Measurements from ENCODE around the gene TLE1.
"Not testable (repeated sequence)": the region's sequence is repeated elsewhere in the genome, so short reads cannot be mapped to it uniquely, and the experiment has no call there.

TLE1 gene

DNA sequence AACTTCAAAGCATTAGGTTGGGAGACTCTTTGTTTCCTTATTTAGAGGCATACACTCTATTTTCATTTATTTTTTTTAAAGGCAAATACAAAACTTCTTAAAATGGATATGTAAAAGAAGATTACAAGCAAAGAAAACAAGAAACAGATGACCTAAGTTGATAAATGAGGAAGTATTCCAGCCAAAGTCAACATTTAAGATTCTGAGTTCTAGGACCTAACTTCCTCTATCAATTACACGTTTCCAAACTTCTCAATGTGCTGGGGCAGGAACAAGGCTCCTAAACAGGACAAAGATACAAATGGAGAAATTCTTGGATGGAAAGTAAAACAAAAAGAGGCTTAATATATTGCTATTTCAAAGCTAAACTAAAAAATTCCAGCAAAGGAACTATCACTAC, 89.5 kb downstream of the TLE1 start:
- DNase-seq = no peak

DNA sequence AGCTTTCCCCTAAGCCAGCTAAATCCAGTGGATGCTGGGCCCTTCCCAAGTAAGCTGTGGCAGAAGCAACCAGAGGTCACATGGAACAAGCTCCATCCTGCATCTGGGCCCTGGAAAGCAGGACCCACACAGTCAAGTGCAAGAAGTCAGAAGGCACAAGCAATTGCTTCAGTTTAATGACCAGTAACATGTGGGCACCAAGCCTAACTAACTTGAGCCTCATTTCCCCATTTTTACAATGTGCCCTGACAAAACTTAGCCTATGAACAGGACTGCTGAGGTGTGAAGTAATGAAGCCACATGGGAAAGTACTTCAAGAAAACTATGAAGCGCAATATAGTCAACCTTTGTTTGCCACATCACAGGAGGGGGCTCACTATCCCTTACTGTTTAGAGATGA, 90.5 kb downstream of the TLE1 start:
- DNase-seq = no peak

DNA sequence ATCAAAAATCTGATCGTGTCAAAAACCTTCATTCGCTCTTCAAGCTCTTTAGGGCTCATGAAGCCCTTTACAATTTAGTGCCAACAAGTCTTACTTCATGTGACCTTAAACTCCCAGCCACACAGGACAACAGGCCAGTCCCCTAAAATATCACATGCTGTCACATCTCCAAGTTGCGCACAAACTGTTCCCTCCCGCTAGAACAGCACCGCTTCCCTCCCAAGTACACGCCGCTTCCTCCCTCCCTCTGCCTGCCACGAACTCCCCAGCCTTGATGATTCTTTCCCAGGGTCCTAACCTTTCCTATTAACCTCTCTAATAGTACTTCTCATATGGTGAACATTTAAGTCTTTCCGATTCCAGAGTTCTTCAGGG, 91.2 kb downstream of the TLE1 start:
- no peak for DNase-seq

GRCh38 chr9:81597419-81598122, 91.8 kb downstream of the TLE1 start:
- no peak for DNase-seq

DNA sequence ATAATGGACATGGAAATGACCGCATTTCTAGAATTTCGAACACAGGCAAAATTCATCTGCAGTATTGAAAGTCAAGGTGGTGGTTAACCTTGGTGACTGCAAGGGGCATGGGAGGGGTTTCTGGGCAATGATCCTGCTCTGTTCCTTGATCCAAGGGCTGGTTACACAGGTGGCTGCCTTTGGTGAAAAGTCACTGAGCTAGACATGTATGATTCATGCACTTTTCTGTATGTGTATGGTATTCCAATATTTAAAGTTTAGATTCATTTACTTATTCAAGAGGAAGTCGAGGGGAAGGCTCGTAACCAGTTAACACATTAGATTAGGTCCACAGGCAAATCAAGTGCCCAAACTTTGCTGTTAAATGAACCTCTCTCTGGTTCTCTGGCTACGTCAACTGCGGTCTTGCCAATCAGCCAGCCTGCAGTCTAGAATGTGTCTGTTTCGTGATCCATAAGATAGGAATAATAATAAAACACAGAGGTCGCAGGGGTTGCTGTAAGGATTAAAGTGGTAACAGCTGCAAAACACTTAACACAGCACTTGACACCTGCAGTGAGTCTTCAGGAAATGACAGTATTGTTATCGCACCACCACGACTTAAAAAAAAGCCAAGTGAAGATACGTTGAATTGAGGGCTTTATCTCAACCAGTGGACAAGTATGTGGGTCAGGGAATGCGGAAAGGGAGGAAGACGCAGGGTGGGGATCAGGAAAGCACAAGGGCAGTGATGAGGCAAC, 92.5 kb downstream of the TLE1 start:
- DNase-seq = no peak

- DNase-seq = no peak
These were observed 93.3 kb downstream of the TLE1 start for GRCh38 chr9:81595887-81596543.

DNA sequence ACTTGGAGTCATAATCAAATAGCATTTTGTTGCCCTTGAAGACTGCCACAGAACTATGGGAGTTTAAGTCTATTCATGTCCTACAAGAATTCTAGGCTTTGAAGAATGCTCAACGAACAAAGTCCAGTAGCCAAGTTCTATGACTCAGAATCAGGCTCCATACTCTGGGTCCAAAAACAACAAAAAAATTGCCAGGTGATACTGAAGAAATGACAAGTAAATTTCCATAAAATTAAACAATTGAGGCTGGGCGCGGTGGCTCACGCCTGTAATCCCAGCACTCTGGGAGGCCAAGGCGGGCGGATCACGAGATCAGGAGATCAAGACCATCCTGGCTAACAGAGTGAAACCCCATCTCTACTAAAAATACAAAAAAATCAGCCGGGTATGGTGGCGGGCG, 94.1 kb downstream of the TLE1 start:
- not testable (repeated sequence) for DNase-seq

GRCh38 chr9:81594415-81594814, 94.9 kb downstream of the TLE1 start:
- DNase-seq = no peak

GRCh38 chr9:81592887-81593266, 96.5 kb downstream of the TLE1 start:
- DNase-seq = no peak

DNA sequence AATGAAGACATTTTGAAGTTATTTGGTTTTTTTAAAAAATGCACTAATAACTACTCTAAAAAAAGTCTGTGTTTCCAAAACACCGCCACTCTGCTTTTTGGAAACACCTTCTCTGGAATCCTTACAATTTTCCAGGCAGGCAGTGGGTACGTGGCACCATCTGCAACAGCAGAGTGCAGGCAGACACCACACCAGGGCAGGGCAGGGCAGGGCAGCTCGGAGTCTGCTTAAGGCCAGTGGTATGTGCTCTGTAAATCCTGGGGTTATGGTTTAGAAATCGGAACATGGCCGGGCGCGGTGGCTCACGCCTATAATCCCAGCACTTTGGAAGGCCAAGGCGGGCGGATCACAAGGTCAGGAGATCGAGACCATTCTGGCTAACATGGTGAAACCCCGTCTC, 97.6 kb downstream of the TLE1 start:
- DNase-seq = no peak

DNA sequence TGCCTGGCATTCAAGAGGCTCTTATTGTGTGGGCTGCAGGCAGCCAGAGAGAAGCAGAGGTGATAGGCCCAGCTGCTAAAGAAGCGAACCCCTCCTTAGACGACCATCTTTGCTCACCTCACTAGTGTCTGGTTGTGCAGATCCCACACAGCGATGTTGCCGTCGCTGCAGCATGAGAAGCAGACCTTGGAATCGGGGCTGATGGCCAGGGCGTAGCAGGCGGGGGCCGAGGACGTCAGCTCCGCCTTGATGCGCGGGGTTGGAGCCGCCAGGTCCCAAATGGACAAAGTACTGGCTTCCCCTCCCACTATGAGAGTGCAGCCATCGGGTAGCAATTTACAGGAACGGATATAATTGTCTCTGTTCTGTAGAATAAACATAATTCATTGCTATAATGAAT, 98.7 kb downstream of the TLE1 start:
- no peak for DNase-seq

DNA sequence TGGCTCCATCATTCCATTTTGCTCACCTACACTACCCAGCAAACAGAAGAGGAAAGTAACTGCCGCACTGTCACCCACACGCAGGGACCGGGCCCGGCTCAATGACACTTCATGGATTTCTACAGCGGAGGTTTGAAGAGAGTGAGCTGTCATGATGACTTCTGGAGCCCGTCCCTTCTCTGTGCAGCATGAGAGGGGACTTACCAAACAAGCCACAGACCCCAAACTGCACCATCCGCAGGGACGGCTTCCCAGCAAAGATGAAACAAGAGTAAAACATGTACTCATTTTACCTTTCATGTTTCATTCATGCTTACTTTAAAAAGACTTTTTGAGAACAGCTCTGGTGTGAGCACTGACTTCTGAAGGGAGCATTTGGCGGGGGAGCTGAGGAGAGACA, 99.5 kb downstream of the TLE1 start:
- no peak for DNase-seq

DNA sequence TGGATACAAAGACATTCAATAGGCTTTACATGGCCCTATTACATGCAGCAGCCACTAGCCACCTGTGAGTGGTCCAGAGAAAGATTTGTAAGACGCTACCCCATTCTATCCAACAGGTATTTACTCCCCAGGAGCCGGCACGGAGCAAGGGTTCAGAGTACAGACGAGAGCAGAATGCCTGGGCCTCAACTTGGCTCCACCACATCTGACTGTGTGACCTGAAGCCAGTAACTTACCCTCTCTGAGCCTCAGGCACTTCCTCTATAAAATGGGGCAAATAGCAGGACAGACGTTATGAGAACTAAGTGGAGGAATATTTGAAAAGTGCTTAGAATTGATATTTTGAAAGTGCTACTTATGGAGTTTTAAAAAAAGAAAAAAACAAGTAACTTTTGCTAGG, 100.0 kb downstream of the TLE1 start:
- no peak for DNase-seq

- peak; percentile 85 for DNase-seq
These were observed 101.0 kb downstream of the TLE1 start for GRCh38 chr9:81588148-81588871.

DNA sequence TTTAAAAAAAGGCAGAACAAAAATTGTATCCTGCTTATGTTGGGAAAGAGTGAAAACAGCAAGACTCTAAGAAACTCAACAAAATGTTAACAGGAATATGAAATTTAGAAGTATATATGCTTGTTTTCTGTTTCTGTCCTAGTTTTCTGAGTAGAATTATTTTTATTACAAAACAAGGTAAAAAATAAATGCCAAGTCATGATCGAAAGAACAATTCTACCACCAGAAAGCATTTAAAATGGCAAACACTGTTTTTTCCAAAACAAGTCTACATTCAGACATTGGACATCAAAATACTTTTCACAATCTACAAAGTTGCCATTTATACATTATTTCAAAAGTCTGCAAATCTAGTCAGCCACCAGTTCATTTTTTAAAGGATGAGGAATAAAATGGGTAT, 102.6 kb downstream of the TLE1 start:
- no peak for DNase-seq

- DNase-seq = no peak
These were observed 104.1 kb downstream of the TLE1 start for GRCh38 chr9:81585191-81585763.

DNA sequence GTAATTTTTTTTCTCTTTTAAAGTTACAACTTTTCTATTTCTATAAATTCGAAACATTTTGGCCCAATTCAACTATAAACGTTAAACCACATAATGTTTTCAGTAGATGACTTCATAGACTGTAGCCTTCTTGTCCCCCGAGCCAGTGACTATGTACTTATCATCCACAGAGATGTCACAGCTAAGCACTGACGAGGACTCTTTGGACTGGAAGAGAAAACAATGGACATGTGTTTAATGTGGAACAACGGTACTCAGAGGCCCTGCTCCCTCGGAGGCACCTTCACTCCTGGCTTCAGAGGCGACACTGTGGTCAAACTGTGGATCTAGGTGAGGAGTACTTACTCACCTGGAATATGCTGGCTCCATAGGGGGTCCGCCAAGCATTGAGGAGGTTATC, 105.2 kb downstream of the TLE1 start:
- no peak for DNase-seq

- DNase-seq = no peak
These were observed 107.4 kb downstream of the TLE1 start for GRCh38 chr9:81581986-81582385.

DNA sequence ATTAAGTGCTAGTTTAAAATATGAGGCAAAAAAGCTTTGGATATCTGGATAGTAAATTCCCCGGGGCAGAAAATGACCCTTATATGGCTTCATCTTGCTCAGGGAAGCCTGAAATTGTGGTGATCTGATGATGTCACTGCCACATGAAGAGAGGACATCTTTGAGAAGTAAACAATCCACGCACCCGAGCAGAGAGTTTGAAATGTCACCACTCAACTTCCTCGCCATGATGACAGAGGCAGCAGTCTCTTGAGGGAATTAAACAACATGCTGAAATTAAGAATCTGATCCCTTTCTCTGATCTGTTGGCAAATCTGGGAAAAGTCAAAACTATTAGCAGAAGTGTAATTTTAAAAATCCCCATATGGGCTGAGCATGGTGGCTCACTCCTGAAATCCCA, 110.0 kb downstream of the TLE1 start:
- DNase-seq = no peak

DNA sequence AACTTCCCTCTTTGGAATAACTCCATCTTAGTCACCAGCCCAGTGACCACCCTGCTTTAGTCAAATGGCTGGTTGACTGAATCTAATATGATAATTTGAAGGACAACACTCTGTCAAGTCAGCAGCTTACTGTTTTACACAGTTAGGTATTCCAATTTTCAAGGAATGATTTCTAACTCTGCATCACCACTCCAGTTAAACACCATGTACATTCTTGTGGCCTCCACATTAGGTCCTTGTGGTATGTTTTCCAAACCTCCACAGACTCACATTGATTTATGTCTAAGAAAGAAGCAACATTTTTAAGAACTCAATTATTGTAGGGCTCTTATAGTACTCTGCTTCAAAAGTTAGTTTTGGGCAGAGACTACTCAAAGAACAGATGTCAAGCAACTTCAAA, 110.7 kb downstream of the TLE1 start:
- DNase-seq = no peak

DNA sequence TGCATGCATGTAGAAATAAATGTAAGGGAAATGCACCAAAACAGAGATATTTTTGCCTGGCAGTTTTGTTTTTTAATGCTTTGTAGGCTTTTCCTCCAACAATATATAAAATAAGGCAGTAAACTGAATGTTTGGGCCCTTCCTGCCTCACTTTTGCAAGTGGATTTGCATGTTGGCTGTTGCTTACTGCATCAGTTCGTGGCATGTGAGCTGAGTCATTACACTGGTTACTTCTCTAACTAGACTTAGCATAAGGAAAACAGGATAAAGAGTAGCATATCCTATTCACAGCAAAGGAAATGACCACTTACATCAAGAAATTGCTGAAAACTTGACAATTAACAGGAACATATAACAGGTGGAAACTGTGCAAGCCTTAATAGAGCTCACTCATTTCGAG, 113.4 kb downstream of the TLE1 start:
- DNase-seq = no peak

DNA sequence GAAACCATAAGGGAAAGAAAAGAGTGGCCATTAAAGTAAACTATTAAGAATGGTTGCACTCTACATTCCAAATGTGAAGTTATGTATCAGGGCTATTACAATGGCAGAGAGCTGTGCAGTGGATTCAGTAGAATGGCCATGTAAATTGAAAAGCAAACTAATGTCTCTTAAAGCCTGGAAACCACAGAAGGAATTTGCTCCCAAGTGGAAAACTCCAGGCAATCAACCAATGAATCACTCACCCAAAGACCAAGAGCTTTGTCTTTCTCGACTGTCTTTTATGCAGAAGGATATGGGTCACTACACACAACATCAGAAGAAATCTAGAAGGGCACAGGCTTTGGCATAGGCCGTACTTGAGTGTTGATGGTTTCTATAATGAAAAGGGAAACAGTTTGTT, 114.9 kb downstream of the TLE1 start:
- DNase-seq = no peak

All from NCI-H2029 (cell line).